RWPE2 (cell line): ENCODE results near the gene NSG1.
"Not testable (repeated sequence)": the region's sequence is repeated elsewhere in the genome, so short reads cannot be mapped to it uniquely, and the experiment has no call there.

Experiments used
- ATAC-seq: fragments of 200-7000 bp; cut with Tn5 transposase; 3 replicates; pipeline ENCODE4 v1.9.1; 2021; ENCODE audit warnings: low read depth
- DNase-seq: peaks from one replicate; pipeline ENCODE4 v3.0.0-alpha.2; 2020; ENCODE audit warnings: low spot score
- H3K27ac ChIP-seq: fragments of 450-650 bp; 2 replicates; pipeline ENCODE4 v1.5.1; 2017; ENCODE audit warnings: mild to moderate bottlenecking; ENCODE audit not compliant: poor library complexity, severe bottlenecking
- H3K27me3 ChIP-seq: fragments of 250-450 bp; sonication (Bioruptor Pico); 2 replicates; pipeline ENCODE4 v1.5.1; 2021; ENCODE audit warnings: mild to moderate bottlenecking, moderate library complexity; ENCODE audit not compliant: insufficient read depth, poor library complexity, severe bottlenecking
- H3K36me3 ChIP-seq: fragments of 250-450 bp; sonication (Bioruptor Pico); 2 replicates; pipeline ENCODE4 v1.5.1; 2020; ENCODE audit warnings: low read depth, mild to moderate bottlenecking, moderate library complexity
- H3K4me1 ChIP-seq: fragments of 250-450 bp; sonication (Bioruptor Pico); 2 replicates; pipeline ENCODE4 v1.5.1; 2021; ENCODE audit warnings: mild to moderate bottlenecking, moderate library complexity; ENCODE audit not compliant: insufficient read depth, poor library complexity, severe bottlenecking
- H3K4me3 ChIP-seq: fragments of 250-450 bp; sonication (Bioruptor Pico); 2 replicates; pipeline ENCODE4 v1.5.1; 2021; ENCODE audit warnings: mild to moderate bottlenecking, moderate library complexity; ENCODE audit not compliant: severe bottlenecking
- H3K9me3 ChIP-seq: fragments of 250-450 bp; sonication (Bioruptor Pico); 2 replicates; pipeline ENCODE4 v1.5.1; 2021; ENCODE audit warnings: mild to moderate bottlenecking, moderate library complexity; ENCODE audit not compliant: severe bottlenecking
- TF ChIP-seq, protein P1 (sequence below): fragments of 450-650 bp; IDR thresholded peaks from one replicate; pipeline ENCODE4 v1.5.1; 2017; ENCODE audit warnings: mild to moderate bottlenecking, moderate library complexity; ENCODE audit not compliant: poor library complexity, severe bottlenecking

The NSG1 gene

DNA sequence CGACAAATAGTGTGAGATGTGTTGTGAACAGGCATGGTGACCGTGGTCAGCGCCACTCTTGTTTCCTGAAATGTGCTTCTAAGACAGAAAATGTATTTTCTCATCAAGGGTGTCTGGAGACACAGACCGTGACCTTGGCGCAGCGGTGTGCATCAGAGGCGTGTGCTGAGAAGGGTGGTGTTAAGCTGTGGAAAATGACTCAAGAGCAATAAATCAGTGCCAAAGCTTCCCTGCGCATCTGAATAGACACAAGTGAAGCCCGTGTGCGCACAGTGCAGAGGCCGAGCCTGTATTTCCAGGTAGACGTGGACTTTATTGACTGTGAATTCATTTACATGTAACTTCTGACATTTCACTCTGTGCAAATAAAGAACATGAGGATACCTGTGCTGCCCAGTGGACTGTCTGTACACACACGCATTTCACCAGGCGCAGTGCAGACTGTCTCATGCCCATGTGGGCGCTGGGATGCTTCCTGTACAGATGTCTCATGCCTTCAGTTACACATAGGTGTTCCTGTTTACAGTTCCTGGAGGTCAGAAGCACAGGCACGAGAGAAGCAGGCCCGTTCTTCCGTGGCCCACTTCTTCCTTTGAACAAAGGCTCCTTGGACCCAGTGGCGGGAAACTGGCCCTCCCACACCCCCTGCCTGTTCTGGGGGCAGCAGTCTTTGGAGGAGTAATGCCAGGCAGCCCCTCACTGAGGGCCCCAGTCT lies 31.9 kb downstream of the NSG1 start:
- no peak for ATAC-seq
- no peak for DNase-seq
- Histone ChIP-seq H3K4me3 (no peak overlapping the region), H3K36me3 (peaks cover 12% of the 10 kb centered on the region), H3K4me1 (no peaks in the 10 kb centered on the region), H3K27ac (no peak overlapping the region), H3K27me3 (no peaks in the 10 kb centered on the region), H3K9me3 (no peaks in the 10 kb centered on the region)
- TF ChIP-seq, protein P1, sequence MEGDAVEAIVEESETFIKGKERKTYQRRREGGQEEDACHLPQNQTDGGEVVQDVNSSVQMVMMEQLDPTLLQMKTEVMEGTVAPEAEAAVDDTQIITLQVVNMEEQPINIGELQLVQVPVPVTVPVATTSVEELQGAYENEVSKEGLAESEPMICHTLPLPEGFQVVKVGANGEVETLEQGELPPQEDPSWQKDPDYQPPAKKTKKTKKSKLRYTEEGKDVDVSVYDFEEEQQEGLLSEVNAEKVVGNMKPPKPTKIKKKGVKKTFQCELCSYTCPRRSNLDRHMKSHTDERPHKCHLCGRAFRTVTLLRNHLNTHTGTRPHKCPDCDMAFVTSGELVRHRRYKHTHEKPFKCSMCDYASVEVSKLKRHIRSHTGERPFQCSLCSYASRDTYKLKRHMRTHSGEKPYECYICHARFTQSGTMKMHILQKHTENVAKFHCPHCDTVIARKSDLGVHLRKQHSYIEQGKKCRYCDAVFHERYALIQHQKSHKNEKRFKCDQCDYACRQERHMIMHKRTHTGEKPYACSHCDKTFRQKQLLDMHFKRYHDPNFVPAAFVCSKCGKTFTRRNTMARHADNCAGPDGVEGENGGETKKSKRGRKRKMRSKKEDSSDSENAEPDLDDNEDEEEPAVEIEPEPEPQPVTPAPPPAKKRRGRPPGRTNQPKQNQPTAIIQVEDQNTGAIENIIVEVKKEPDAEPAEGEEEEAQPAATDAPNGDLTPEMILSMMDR: no peak

DNA sequence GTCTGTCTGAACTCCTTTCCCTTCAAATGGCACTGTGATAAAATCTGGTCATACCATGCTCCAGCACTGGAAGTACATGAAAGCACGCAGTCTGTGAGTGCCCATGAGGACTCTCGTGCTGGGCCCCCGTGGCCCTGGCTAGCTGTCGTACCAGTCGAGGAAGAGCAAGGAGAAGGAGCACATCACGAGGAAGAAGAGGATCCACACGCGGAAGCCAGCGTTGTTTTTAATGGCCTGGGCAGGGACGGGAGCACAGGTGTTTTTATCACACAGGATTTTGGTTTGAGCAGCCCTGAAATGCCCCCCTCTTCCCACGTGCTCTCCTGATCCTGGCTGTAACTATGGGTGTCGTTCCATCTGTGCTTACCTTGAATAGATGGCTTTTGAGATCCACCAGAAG lies 33.0 kb downstream of the NSG1 start:
- Histone ChIP-seq H3K4me1 (no peaks in the 10 kb centered on the region), H3K9me3 (no peaks in the 10 kb centered on the region), H3K27ac (no peak overlapping the region), H3K36me3 (peaks cover 12% of the 10 kb centered on the region), H3K27me3 (no peaks in the 10 kb centered on the region), H3K4me3 (no peak overlapping the region)
- DNase-seq (no peak), ATAC-seq (no peak)
- TF ChIP-seq, protein P1: no peak

DNA sequence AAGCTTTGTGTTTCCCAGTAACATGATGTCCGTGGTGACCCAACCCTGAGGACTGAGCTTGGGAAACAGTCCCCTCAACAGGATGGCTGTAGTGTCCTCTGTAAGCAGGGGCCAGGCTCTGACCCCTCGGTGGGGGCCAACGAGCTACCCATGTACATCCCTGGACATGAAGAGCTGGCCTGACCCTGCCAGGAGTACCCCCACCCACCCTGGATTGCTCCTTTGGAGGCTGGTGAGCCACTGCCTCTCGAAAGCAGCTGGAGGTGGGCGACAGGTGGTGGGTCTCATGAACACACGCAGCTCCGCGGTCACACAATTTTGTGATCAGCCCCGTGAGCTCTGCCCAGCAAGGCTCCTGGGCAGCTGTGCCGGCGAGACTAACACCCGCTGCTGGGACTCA lies 33.5 kb downstream of the NSG1 start:
- no peak overlapping the region for H3K27ac ChIP-seq
- H3K9me3 ChIP-seq: no peaks in the 10 kb centered on the region
- H3K4me1 ChIP-seq: no peaks in the 10 kb centered on the region
- TF ChIP-seq, protein P1: no peak
- DNase-seq: no peak
- H3K36me3 ChIP-seq: peaks cover 12% of the 10 kb centered on the region
- no peak overlapping the region for H3K4me3 ChIP-seq
- no peaks in the 10 kb centered on the region for H3K27me3 ChIP-seq
- no peak for ATAC-seq

DNA sequence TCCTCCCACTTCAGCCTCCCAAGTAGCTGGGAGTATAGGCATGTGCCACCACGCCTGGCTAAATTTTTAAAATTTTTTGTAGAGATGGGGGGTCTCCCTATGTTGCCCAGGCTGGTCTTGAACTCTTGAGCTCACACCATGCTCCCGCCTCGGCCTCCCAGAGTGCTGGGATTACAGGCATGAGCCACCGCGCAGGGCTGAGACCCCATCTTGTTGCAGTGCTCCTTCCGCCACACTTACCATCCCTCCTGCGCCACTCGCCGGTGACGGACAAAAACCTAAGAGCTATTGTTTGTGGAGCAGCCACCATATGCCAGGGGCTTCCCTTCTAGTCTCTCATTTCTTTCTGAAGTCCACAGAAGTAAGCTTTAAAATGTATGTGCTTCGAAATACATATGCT lies 34.5 kb downstream of the NSG1 start:
- TF ChIP-seq, protein P1: no peak
- Histone ChIP-seq H3K27me3 (no peaks in the 10 kb centered on the region), H3K4me1 (no peaks in the 10 kb centered on the region)

DNA sequence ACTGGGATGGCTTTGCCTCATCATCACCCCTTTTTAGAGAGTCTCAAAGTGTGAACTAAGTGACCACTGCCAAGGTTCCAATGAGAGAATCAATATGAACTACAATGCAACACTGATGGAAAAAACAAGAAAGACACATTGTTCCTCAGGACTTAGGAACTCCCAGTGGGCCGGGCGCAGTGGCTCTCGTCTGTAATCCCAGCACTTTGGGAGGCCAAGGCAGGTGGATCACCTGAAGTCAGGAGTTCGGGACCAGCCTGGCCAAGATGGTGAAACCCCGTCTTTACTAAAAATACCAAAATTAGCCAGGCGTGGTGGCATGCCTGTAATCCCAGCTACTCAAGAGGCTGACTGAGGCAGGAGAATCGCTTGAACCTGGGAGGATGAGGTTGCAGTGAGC lies 35.2 kb downstream of the NSG1 start:
- not testable (repeated sequence) for H3K27me3 ChIP-seq, ATAC-seq, H3K27ac ChIP-seq, H3K4me1 ChIP-seq, H3K4me3 ChIP-seq, H3K9me3 ChIP-seq, DNase-seq
- peaks cover 12% of the 10 kb centered on the region for H3K36me3 ChIP-seq

More for the DNA sequence above, 34.5 kb downstream of the NSG1 start:
- no peak for DNase-seq
- no peak overlapping the region for H3K27ac ChIP-seq
- H3K4me3 ChIP-seq: no peak overlapping the region
- H3K9me3 ChIP-seq: no peaks in the 10 kb centered on the region
- no peak for ATAC-seq
- H3K36me3 ChIP-seq: peaks cover 12% of the 10 kb centered on the region
